NCI-H187 (cell line): ENCODE data around the gene USP15.
"Not testable (repeated sequence)": the region's sequence is repeated elsewhere in the genome, so short reads cannot be mapped to it uniquely, and the experiment has no call there.

Source experiments
- DNase-seq, 2 experiments: peaks; one replicate each; lab custom pipeline; 2025; lab: John Stamatoyannopoulos, UW

USP15 gene

DNA sequence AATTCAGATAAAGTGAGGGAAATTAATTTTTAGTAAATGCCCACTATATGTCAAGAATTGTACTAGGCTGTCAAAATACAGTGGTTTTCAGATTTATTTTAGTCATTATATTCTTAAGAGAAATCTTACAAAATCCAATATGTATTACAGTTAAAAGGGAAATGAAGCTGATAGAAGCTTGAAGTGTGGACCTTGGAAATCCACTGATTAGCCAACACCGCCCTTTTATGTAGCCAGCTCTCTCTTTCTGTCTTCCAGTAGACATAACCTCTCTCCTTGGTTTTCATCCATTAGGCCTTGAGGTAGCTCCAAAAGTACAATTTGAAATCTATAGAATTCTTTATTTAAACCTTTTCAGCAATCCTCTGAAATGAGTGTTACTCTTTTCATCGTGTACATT is 63.2 kb downstream of the USP15 start:
- DNase-seq, result no peak

DNA sequence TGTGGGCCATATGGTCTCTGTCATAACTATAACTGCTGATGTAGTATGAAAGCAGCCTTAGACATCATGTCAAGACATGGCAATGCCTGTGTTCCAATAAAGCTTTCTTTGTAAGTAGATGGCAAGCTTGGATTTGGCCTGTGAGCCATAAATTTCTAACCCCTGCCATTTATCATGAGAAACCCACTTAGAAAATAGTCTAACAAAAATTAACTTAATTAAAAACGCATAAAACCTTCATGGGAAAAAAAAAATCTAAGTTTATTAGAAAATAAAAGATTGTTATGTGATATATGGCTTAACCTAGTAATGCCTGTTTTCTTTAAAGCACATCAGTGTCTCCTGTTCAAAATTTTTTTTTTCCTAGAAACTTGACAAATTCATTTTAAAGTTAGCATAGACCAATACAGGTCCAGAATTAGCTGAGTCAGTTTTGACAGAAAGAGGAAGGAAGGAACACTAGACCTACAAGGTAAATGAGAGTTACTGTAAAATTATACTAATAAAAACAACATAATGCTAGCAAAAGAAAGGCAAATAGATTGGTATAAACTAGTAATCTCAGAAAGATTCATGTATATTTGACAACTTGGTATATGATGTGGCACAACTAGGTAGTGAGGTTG is 68.2 kb downstream of the USP15 start:
- no peak for DNase-seq

GRCh38 chr12:62331306-62331705 is 71.1 kb downstream of the USP15 start:
- no peak for DNase-seq

GRCh38 chr12:62332598-62332997 is 72.4 kb downstream of the USP15 start:
- no peak for DNase-seq

GRCh38 chr12:62335057-62335456 is 74.9 kb downstream of the USP15 start:
- DNase-seq, result no peak

- DNase-seq, result no peak
Observed at GRCh38 chr12:62335796-62336195, 75.6 kb downstream of the USP15 start.

DNA sequence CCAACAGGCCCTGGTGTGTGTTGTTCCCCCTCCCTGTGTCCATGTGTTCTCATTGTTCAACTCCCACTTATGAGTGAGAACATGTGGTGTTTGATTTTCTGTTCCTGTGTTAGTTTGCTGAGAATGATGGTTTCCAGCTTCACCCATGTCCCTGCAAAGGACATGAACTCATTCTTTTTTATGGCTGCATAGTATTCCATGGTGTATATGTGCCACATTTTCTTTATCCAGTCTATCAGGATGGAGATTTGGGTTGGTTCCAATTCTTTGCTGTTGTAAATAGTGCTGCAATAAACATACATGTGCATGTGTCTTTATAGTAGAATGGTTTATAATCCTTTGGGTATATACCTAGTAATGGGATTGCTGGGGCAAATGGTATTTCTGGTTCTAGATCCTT is 77.4 kb downstream of the USP15 start:
- DNase-seq, result not testable (repeated sequence)

- not testable (repeated sequence) for DNase-seq
Observed at GRCh38 chr12:62342614-62343303, 82.6 kb downstream of the USP15 start.

GRCh38 chr12:62343304-62344120 is 83.3 kb downstream of the USP15 start:
- DNase-seq, result not testable (repeated sequence)

DNA sequence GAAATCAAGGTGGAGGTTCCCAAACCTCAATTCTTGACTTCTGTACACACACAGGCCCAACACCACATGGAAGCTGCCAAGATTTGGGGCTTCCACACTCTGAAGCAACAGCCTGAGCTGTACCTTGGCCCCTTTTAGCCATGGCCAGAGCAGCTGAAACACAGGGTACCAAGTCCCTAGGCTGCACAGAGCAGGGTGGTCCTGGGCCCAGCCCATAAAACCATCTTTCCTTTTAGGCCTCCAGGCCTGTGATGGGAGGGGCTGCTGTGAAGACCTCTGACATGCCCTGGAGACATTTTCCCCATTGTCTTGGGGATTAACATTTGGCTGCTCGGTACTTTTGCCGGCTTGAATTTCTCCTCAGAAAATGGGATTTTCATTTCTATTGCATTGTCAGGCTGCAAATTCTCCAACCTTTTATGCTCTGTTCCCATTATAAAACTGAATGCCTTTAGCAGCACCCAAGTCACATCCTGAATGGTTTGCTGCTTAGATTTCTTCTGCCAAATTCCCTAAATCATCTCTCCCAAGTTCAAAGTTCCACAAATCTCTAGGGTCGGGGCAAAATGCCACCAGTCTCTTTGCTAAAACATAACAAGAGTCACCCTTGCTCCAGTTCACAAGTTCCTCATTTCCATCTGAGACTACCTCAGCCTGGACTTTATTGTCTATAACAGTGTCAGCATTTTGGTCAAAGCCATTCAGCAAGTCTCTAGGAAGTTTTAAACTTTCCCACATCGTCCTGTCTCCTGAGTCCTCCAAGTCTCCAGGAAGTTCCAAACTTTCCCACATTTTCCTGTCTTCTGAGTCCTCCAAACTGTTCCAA is 84.7 kb downstream of the USP15 start:
- not testable (repeated sequence) for DNase-seq

DNA sequence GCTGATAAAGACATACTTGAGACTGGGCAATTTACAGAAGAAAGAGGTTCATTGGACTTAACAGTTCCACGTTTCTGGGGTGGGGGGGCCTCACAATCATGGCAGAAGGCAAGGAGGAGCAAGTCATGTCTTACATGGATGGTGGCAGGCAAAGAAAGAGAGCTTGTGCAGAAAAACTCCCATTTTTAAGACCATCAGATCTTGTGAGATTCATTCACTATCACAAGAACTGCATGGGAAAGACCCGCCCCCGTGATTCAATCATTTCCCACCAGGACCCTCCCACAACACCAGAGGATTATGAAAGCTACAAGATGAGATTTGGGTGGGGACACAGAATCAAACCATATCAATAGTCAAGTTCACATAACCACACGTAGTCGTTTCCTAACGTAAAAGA is 85.5 kb downstream of the USP15 start:
- DNase-seq, result no peak

DNA sequence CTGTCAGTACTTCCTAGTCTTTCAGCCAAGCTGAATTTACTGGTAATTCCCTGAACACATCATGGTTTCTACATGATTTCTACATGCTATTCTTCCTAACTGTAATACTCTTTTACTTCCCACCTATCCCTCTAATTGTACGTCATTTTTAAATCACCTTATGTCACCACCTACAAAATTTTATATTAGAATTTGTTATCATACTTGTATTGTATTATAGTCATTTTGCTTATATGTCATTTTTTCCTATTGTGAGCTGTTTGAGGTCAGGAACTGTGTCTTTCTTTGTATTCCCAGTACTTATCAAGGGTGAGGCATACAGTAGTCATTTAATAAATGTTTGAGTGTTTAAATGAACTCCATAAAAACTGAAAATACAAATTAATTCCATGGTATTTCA is 86.6 kb downstream of the USP15 start:
- no peak for DNase-seq

- no peak for DNase-seq
Observed at GRCh38 chr12:62347922-62348650, 87.9 kb downstream of the USP15 start.

GRCh38 chr12:62350554-62350953 is 90.3 kb downstream of the USP15 start:
- no peak for DNase-seq

- DNase-seq, result no peak
Observed at GRCh38 chr12:62351326-62351725, 91.1 kb downstream of the USP15 start.

GRCh38 chr12:62361048-62361447 is 100.8 kb downstream of the USP15 start:
- no peak for DNase-seq

GRCh38 chr12:62363506-62363905 is 103.3 kb downstream of the USP15 start:
- DNase-seq, result no peak

- DNase-seq, result not testable (repeated sequence)
Observed at GRCh38 chr12:62364697-62365096, 104.5 kb downstream of the USP15 start.

DNA sequence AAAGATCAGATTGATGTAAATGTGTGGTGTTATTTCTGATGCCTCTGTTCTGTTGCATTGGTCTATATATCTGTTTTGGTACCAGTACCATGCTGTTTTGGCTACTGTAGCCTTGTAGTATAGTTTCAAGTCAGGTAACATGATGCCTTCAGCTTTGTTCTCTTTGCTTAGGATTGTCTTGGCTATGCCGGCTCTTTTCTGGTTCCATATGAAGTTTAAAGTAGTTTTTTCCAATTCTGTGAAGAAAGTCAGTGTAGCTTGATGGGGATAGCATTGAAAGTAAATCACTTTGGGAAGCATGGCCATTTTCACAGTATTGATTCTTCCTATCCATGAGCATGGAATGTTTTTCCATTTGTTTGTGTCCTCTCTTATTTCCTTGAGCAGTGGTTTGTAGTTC is 105.6 kb downstream of the USP15 start:
- not testable (repeated sequence) for DNase-seq

- not testable (repeated sequence) for DNase-seq
Observed at GRCh38 chr12:62368430-62369223, 108.4 kb downstream of the USP15 start.

- no peak for DNase-seq
Observed at GRCh38 chr12:62370189-62370588, 110.0 kb downstream of the USP15 start.
